NK-92 treated with Interleukin-12 subunit alpha and Interleukin-12 subunit beta, amount 100 ng/mL, for 24 hours (cell line): Measurements from ENCODE around the gene GMEB2.
"Not testable (repeated sequence)": the region's sequence is repeated elsewhere in the genome, so short reads cannot be mapped to it uniquely, and the experiment has no call there.

Experiments
- DNase-seq: peaks from one replicate; lab custom pipeline; 2025; lab: John Stamatoyannopoulos, UW

Gene GMEB2

GRCh38 chr20:63657260-63657936, 30.5 kb upstream of the GMEB2 start:
- DNase-seq = no peak

- no peak for DNase-seq
Observed at GRCh38 chr20:63656451-63656850, 29.6 kb upstream of the GMEB2 start.

GRCh38 chr20:63655249-63655648, 28.3 kb upstream of the GMEB2 start:
- no peak for DNase-seq

- DNase-seq = no peak
Observed at GRCh38 chr20:63653974-63654668, 27.2 kb upstream of the GMEB2 start.

GRCh38 chr20:63653041-63653973, 26.4 kb upstream of the GMEB2 start, which contains the start of gene STMN3:
TSS of gene STMN3 (minus strand) at chr20:63653424. CDS start at chr20:63653345, 79 bp downstream.
- DNase-seq = no peak

- no peak for DNase-seq
Observed at GRCh38 chr20:63652192-63652980, 25.5 kb upstream of the GMEB2 start.

GRCh38 chr20:63651942-63652191, 25.0 kb upstream of the GMEB2 start:
- no peak for DNase-seq

GRCh38 chr20:63650486-63650885, 23.6 kb upstream of the GMEB2 start:
- not testable (repeated sequence) for DNase-seq

GRCh38 chr20:63648895-63649589, 22.1 kb upstream of the GMEB2 start:
- DNase-seq = no peak

- no peak for DNase-seq
Observed at GRCh38 chr20:63648190-63648589, 21.3 kb upstream of the GMEB2 start.

- no peak for DNase-seq
Observed at GRCh38 chr20:63645218-63645617, 18.3 kb upstream of the GMEB2 start.

GRCh38 chr20:63643946-63644345, 17.0 kb upstream of the GMEB2 start:
- no peak for DNase-seq

- DNase-seq = no peak
Observed at GRCh38 chr20:63643499-63643898, 16.6 kb upstream of the GMEB2 start.

- DNase-seq = no peak
Observed at GRCh38 chr20:63642527-63643247, 15.8 kb upstream of the GMEB2 start.

- peak; percentile 93 for DNase-seq
Observed at GRCh38 chr20:63641792-63642523, 15.1 kb upstream of the GMEB2 start.

- peak; percentile 57 for DNase-seq
Observed at GRCh38 chr20:63641146-63641791, 14.4 kb upstream of the GMEB2 start.

- DNase-seq = not testable (repeated sequence)
Observed at GRCh38 chr20:63640686-63641085, 13.8 kb upstream of the GMEB2 start.

GRCh38 chr20:63640086-63640485, 13.2 kb upstream of the GMEB2 start:
- no peak for DNase-seq
